HFFc6 (cell line): ENCODE measurements around the gene DISP3. TPM values are rescaled to one million over a fixed set of nuclear protein-coding genes. Genes with fewer than 3 reads are reported as not detected.

ENCODE experiments used
- DNase-seq: peaks from one replicate; pipeline ENCODE4 v3.0.0-alpha.2; 2018
- H3K27ac Mint-ChIP-seq: 2 replicates; pipeline ENCODE4 v1.8.0; 2020; ENCODE audit warnings: mild to moderate bottlenecking, mixed read lengths
- H3K27me3 Mint-ChIP-seq: 2 replicates; pipeline ENCODE4 v1.8.0; 2021; ENCODE audit warnings: mild to moderate bottlenecking, moderate library complexity, mixed read lengths; ENCODE audit not compliant: insufficient read depth
- H3K36me3 Mint-ChIP-seq: 2 replicates; pipeline ENCODE4 v1.8.0; 2021; ENCODE audit warnings: low read depth, mixed read lengths
- H3K4me1 Mint-ChIP-seq: 2 replicates; pipeline ENCODE4 v1.8.0; 2020; ENCODE audit warnings: low read depth, mixed read lengths
- H3K4me3 Mint-ChIP-seq: 2 replicates; pipeline ENCODE4 v1.8.0; 2020; ENCODE audit warnings: mild to moderate bottlenecking, moderate library complexity, mixed read lengths
- H3K9me3 Mint-ChIP-seq: 2 replicates; pipeline ENCODE4 v1.8.0; 2020; ENCODE audit warnings: mild to moderate bottlenecking, mixed read lengths
- CTCF ChIP-seq: fragments of 200-600 bp; sonication (generic); IDR thresholded peaks from 2 replicates; pipeline ENCODE4 v1.5.0; 2021; ENCODE audit warnings: antibody characterized with exemption, mild to moderate bottlenecking
- total RNA-seq, 6 experiments: library from RNA; stranded (reverse); fragmentation: NEBNext Ultra II Directional; extraction: Animal tissue kit (Norgen Biotek cat#: 25700); gene quantifications; 2 replicates in 1 of 6; 3 replicates in 5 of 6; pipeline ENCODE4 v1.2.3, GENCODE V29; 2021

Gene DISP3
- total RNA-seq, 6 experiments from 2014 or later, result not detected

- no peak for TF ChIP-seq CTCF
Measured at GRCh38 chr1:11536573-11537379, 57.8 kb downstream of the DISP3 start.

GRCh38 chr1:11537380-11537764, 58.4 kb downstream of the DISP3 start:
- Mint-ChIP-seq H3K36me3 (no peaks in the 10 kb centered on the region), H3K4me1 (no peaks in the 10 kb centered on the region), H3K9me3 (no peaks in the 10 kb centered on the region), H3K27ac (no peak overlapping the region), H3K4me3 (no peak overlapping the region), H3K27me3 (peaks cover 14% of the 10 kb centered on the region)
- no peak for DNase-seq
- TF ChIP-seq CTCF, result no peak

More at GRCh38 chr1:11536573-11537379, 57.8 kb downstream of the DISP3 start:
- Mint-ChIP-seq H3K27ac (no peak overlapping the region), H3K4me3 (no peak overlapping the region), H3K36me3 (no peaks in the 10 kb centered on the region), H3K4me1 (no peaks in the 10 kb centered on the region), H3K27me3 (peaks cover 11% of the 10 kb centered on the region), H3K9me3 (no peaks in the 10 kb centered on the region)
- DNase-seq, result no peak

- peaks cover 20% of the 10 kb centered on the region for H3K27me3 Mint-ChIP-seq
- no peaks in the 10 kb centered on the region for H3K36me3 Mint-ChIP-seq
- TF ChIP-seq CTCF, result no peak
- no peak for DNase-seq
- H3K4me3 Mint-ChIP-seq, result no peak overlapping the region
- no peaks in the 10 kb centered on the region for H3K9me3 Mint-ChIP-seq
- H3K27ac Mint-ChIP-seq, result no peak overlapping the region
- H3K4me1 Mint-ChIP-seq, result no peaks in the 10 kb centered on the region
Measured at GRCh38 chr1:11537854-11538591, 59.1 kb downstream of the DISP3 start.

GRCh38 chr1:11538886-11539285, 59.9 kb downstream of the DISP3 start:
- TF ChIP-seq CTCF, result no peak
- Mint-ChIP-seq H3K9me3 (no peaks in the 10 kb centered on the region), H3K36me3 (no peaks in the 10 kb centered on the region), H3K4me3 (no peak overlapping the region), H3K27ac (no peak overlapping the region), H3K4me1 (no peaks in the 10 kb centered on the region), H3K27me3 (peaks cover 22% of the 10 kb centered on the region)
- DNase-seq, result no peak

- TF ChIP-seq CTCF, result no peak
- Mint-ChIP-seq H3K27me3 (peaks cover 22% of the 10 kb centered on the region), H3K9me3 (no peaks in the 10 kb centered on the region), H3K4me1 (no peaks in the 10 kb centered on the region), H3K27ac (no peak overlapping the region), H3K36me3 (no peaks in the 10 kb centered on the region), H3K4me3 (no peak overlapping the region)
- DNase-seq, result no peak
Measured at GRCh38 chr1:11539850-11540772, 61.2 kb downstream of the DISP3 start.
